ENCODE measurements around the gene PXMP4. TPM values are rescaled to one million over a fixed set of nuclear protein-coding genes. Genes with fewer than 3 reads are reported as not detected.

Gene PXMP4
- total and polyA plus RNA-seq, 9 of the 15 experiments (the other 6 are each of a cell fraction or from before 2014, with no cell fraction given), result 4.8 to 29.1 (median 6.8) TPM

DNA sequence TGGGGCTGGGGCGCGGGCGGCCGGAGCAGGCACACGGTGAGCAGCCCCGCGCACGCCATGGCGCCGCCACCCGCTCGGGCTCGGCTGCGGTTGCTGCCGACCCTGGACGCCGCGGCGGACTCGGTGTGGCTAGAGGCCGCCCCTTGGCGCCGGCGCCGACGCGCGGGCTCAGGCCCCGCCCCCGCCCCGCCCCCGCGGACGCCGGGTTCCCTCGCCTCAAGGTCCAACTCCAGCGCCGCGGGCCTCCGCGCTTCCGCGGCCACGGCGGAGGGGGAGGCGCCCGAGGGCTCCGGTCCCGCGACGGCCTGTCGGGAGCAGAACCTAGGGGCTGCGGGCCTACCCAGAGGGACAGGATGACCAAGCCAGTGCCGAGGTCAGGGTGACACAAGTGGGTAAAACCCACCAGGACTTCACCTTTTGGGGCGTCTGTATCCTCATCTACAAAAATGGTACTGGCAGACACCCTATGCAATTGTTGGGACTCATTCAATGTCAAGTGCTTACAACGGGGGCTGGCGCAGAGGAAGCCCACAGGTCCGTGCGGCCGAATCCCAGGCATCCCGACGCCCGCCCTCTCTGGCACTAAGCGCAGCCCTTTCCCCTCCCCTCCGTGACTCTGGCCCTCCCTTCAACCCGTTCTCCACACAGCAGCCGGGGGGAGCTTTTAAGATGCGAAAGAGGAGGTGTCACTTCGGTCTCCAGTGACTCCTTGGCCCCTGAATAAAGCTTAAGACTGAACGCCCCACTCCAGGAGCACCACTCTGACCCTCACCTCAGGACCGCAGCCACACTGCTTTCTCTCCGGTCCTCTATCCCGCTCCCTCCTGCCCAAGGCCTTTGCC is 45.6 kb downstream of the PXMP4 start, which contains the start of gene NECAB3 (continued):
- TF ChIP-seq, protein P1, sequence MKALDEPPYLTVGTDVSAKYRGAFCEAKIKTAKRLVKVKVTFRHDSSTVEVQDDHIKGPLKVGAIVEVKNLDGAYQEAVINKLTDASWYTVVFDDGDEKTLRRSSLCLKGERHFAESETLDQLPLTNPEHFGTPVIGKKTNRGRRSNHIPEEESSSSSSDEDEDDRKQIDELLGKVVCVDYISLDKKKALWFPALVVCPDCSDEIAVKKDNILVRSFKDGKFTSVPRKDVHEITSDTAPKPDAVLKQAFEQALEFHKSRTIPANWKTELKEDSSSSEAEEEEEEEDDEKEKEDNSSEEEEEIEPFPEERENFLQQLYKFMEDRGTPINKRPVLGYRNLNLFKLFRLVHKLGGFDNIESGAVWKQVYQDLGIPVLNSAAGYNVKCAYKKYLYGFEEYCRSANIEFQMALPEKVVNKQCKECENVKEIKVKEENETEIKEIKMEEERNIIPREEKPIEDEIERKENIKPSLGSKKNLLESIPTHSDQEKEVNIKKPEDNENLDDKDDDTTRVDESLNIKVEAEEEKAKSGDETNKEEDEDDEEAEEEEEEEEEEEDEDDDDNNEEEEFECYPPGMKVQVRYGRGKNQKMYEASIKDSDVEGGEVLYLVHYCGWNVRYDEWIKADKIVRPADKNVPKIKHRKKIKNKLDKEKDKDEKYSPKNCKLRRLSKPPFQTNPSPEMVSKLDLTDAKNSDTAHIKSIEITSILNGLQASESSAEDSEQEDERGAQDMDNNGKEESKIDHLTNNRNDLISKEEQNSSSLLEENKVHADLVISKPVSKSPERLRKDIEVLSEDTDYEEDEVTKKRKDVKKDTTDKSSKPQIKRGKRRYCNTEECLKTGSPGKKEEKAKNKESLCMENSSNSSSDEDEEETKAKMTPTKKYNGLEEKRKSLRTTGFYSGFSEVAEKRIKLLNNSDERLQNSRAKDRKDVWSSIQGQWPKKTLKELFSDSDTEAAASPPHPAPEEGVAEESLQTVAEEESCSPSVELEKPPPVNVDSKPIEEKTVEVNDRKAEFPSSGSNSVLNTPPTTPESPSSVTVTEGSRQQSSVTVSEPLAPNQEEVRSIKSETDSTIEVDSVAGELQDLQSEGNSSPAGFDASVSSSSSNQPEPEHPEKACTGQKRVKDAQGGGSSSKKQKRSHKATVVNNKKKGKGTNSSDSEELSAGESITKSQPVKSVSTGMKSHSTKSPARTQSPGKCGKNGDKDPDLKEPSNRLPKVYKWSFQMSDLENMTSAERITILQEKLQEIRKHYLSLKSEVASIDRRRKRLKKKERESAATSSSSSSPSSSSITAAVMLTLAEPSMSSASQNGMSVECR (CRISPR knock-in tag; IDR thresholded peaks at IDR 0.05), result no peak; the same call in 1 of the 2 replicates
- TF ChIP-seq TCF7L2 (IDR thresholded peaks at IDR 0.05; ENCODE audit: low read depth, low read length) (no peak), JUND (IDR thresholded peaks at IDR 0.05; ENCODE audit: borderline replicate concordance, low read depth, low read length) (0 out of 2 replicates have a peak, but pooled peaks have one; percentile 2), JUND (tag; IDR thresholded peaks at IDR 0.05; ENCODE audit: borderline replicate concordance, low read depth, low read length) (no peak), ZNF324 (CRISPR knock-in tag; IDR thresholded peaks at IDR 0.05) (no peak), BCL6 (CRISPR knock-in tag; IDR thresholded peaks at IDR 0.05) (no peak), KDM1A (IDR thresholded peaks at IDR 0.05) (no peak), ZNF778 (CRISPR knock-in tag; IDR thresholded peaks at IDR 0.05) (no peak), CHD1 (IDR thresholded peaks at IDR 0.05; ENCODE audit: low read length) (no peak), KDM5B (IDR thresholded peaks at IDR 0.05; ENCODE audit: insufficient replicate concordance, low read depth, low read length) (peak; percentile 60), ZC3H4 (CRISPR knock-in tag; IDR thresholded peaks at IDR 0.05; ENCODE audit: borderline replicate concordance) (no peak), MEIS2 (IDR thresholded peaks at IDR 0.05; ENCODE audit: partially characterized antibody) (no peak), ZNF699 (CRISPR knock-in tag; IDR thresholded peaks at IDR 0.05; ENCODE audit: insufficient replicate concordance) (no peak), ILF3 (IDR thresholded peaks at IDR 0.05; ENCODE audit: borderline replicate concordance) (no peak), XRCC3 (IDR thresholded peaks at IDR 0.05) (no peak), KLF1 (tag; IDR thresholded peaks at IDR 0.05) (no peak)
- TF ChIP-seq, protein P2, sequence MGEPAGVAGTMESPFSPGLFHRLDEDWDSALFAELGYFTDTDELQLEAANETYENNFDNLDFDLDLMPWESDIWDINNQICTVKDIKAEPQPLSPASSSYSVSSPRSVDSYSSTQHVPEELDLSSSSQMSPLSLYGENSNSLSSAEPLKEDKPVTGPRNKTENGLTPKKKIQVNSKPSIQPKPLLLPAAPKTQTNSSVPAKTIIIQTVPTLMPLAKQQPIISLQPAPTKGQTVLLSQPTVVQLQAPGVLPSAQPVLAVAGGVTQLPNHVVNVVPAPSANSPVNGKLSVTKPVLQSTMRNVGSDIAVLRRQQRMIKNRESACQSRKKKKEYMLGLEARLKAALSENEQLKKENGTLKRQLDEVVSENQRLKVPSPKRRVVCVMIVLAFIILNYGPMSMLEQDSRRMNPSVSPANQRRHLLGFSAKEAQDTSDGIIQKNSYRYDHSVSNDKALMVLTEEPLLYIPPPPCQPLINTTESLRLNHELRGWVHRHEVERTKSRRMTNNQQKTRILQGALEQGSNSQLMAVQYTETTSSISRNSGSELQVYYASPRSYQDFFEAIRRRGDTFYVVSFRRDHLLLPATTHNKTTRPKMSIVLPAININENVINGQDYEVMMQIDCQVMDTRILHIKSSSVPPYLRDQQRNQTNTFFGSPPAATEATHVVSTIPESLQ (CRISPR knock-in tag; IDR thresholded peaks at IDR 0.05), result no peak
- TF ChIP-seq, protein P3, sequence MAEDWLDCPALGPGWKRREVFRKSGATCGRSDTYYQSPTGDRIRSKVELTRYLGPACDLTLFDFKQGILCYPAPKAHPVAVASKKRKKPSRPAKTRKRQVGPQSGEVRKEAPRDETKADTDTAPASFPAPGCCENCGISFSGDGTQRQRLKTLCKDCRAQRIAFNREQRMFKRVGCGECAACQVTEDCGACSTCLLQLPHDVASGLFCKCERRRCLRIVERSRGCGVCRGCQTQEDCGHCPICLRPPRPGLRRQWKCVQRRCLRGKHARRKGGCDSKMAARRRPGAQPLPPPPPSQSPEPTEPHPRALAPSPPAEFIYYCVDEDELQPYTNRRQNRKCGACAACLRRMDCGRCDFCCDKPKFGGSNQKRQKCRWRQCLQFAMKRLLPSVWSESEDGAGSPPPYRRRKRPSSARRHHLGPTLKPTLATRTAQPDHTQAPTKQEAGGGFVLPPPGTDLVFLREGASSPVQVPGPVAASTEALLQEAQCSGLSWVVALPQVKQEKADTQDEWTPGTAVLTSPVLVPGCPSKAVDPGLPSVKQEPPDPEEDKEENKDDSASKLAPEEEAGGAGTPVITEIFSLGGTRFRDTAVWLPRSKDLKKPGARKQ (CRISPR knock-in tag; IDR thresholded peaks at IDR 0.05), result no peak
- TF ChIP-seq, protein P4, sequence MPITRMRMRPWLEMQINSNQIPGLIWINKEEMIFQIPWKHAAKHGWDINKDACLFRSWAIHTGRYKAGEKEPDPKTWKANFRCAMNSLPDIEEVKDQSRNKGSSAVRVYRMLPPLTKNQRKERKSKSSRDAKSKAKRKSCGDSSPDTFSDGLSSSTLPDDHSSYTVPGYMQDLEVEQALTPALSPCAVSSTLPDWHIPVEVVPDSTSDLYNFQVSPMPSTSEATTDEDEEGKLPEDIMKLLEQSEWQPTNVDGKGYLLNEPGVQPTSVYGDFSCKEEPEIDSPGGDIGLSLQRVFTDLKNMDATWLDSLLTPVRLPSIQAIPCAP (CRISPR knock-in tag; IDR thresholded peaks at IDR 0.05; ENCODE audit: borderline replicate concordance), result no peak
